Stimulated activated CD4-positive, alpha-beta T cell treated with anti-CD3 and anti-CD28 coated beads, Interleukin-2, amount 100 ng/mL, for 24 hours (primary cell): ENCODE results near the gene EDN3.
"Not testable (repeated sequence)": the region's sequence is repeated elsewhere in the genome, so short reads cannot be mapped to it uniquely, and the experiment has no call there.

Source experiments
- DNase-seq, 2 donors: peaks; one replicate each; pipeline ENCODE4 v3.0.0-alpha.2; 2020

Gene EDN3

GRCh38 chr20:59336540-59336939 is 36.1 kb downstream of the EDN3 start:
- DNase-seq, result no peak

DNA sequence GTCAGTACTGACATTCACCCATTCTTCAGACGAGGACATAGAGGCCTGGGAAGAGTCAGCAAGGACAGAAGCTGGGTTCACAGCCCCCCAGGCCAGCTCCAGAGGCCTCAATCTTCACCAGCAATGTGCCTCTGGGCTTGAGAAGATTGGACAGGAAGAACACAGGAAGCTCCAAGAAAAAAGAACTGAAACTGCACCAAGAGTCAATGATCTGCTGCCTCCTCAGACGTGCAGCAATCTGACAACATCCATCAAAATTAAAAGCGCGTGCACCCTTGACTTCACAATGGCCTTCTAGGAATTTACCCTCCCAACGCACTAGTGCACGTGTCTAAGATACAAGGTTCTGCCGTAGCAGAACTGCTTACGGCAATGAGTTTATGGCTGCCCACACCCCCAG is 38.0 kb downstream of the EDN3 start:
- DNase-seq, result not testable (repeated sequence)

DNA sequence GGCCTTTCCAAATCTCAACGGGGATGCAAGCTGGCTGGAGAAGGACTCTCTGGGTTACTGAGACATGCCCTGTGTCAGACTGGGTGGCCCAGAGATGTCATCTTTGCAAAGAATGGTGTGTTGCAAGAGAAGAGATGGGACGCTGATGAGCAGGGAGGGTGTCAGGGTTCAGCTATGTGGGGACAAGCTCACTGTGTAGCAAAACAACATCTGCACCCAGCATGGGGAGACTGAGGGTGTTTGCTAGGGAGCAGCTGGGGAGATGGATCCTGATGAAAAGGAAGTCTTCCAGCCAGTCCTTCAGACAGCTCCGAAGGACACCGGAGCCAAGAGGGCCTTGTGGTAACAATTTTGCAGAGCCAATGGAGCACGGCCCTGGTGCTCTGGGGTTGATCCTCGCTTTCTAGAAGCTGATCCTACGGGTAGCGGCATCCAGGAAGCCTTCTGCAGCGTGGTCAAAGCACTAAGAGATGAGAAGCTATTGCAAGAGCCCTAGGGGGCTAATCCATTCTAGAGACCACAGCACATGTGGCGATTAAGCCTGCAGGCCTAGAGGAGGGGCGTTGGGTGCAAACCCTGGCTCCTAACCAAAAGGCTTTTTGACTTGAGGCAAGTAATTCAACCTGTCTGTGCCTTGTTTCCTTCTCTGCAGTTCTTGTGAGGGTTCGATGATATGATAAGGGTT is 39.9 kb downstream of the EDN3 start:
- no peak for DNase-seq

GRCh38 chr20:59341285-59342022 is 41.0 kb downstream of the EDN3 start:
- DNase-seq, result not testable (repeated sequence)

- no peak for DNase-seq
Observed at GRCh38 chr20:59342023-59342957, 41.9 kb downstream of the EDN3 start.

DNA sequence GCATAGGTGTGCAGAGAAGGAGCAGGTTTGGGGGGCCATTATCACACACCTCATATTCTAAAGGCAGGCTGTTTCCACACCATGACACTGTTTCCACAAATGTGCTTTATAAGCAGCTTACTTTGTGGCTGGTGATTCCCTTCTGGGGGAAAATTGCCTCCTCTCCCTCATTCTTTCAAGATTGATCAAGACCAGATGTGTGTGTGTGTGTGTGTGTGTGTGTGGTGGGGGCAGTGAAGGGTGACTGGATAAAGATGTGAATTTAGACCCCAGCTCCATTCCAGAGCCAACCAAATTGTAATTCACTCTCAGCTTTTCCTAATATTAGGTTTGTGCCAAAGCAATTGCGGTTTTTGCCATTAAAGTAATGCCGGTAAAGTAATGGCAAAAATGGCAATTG is 45.6 kb downstream of the EDN3 start:
- DNase-seq, result no peak

DNA sequence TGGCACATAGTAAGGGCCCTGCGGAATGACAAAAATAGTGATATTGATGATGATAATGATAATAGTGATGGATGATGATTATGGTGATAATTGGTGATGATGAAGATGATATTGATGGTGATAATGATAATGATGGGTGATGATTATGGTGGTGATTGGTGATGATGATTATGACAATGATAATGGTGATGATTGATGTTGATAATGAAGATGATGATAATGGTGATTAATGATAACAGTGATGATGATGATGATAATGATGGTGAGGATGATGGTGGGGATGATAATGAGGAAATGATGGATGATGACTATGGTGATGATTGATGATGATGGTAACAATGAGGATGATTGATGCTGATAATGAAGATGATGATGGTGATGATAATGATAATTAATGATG is 48.9 kb downstream of the EDN3 start:
- DNase-seq, result no peak

DNA sequence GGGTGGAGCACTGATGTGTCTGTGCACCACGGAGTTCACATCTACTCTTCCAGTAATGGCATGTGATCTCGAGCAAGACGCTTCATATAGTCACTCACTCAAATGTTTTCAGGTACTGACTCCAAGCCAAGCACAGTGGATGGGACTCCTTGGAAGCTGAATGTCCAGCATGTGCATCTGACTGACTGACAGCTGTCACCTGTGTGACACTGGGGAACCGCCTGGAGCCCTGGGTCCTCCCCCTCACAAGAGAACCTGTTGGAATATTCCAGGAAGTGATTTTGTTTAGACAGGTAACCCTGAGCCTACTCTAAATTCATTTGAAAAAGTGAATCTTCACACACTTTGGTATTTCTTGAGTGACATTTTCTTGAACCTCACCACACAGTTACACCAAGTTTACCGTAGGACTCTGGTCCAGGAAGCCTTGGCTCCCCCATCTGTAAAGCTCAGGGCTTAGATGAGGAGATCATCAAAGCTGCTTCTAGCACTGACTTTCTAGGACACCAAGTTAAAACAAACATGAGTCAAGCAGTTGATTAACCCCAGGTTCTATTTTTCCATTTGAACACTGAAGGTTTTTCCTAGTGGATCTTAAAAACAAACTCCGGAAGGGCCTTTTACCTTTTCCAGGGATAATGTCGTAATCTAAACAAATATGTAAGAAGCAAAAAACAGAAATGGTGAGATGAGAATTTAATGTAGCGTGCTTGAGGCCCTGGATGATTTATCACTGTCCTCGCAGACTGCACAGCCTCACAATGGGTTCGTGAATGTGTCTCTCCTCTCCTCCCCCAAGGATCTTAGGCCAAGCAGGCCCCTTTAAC is 50.1 kb downstream of the EDN3 start:
- no peak for DNase-seq

DNA sequence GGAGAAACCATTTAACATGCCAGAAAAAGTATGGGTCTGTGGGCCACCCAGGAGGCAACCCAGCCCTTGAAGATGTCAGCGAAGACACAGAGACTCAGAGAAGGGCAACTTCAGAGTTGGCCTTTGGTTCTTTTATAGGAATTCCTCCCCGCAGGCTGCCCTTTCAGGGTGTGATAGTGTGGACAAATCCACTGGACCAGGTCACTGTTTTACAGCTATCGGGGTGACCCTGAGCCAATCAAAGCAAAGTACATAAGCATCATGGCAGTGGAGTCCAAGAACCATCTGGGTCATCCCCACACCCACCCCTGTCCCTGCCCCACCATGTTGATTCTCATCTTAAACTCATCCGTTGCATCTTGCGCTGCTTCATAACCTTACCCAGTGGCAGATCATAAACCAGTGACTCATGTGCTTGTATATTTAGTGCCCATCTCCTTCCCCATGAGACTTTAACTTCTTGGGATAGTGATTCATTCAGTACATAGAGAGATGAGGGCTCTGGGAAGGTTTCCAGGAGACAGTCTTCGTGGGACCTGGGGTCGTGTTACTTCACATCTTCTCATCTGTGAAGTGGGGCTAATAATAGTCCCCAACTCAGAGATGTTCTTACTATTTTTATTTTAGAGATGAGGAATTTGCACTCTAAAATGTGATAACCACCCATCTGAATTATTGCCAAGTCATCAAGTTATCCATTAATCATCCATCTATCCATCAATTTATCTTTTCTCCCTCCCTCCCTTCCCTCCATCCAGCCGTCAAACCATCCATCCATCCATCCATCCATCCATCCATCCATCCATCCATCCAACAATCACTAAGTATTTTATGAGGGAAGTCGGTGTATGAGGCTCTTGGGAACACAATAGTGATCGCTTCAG is 51.0 kb downstream of the EDN3 start:
- DNase-seq, result no peak

GRCh38 chr20:59352541-59352940 is 52.1 kb downstream of the EDN3 start:
- no peak for DNase-seq

DNA sequence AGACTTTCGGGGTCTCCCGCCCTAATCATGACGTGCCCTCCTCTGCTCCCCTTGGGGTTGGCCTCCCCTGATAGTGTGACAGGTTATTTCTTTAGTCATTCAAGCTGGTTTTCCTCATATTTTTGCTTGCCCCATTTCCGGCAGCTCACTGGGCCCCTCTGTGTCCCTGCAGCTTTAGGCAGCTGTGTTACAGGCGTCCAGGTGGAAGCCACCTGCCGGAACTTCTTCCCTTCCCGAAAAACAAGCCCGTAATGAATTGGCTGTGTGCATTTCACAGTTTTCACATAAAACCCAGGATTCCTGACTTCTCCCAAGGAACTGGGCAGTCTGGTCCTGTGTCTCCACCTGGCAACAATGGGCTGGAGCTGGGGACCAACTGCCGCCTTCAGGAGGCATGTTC is 52.6 kb downstream of the EDN3 start:
- DNase-seq, result no peak

DNA sequence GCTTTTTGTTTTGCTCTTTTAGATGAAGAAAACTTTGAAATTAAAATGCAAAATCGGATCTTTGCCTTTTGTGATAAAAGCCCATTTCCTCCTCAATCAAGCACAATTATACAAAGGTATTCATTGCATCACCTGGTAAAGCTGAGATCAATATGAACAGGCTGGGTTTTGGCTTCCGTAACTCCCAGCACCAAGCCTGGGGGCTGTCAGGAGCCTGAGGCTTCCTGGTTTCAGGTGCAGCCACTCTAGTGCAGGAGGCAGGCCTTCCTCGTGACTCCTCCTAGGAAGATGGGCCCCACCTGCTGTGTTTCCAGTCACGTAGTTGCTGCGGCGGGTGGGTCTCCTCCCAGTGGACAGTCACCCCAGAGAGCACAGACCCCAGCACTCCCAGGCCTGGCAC is 54.0 kb downstream of the EDN3 start:
- no peak for DNase-seq

GRCh38 chr20:59355242-59355641 is 54.8 kb downstream of the EDN3 start:
- no peak for DNase-seq

- DNase-seq, result no peak
Observed at GRCh38 chr20:59356662-59357165, 56.3 kb downstream of the EDN3 start.

DNA sequence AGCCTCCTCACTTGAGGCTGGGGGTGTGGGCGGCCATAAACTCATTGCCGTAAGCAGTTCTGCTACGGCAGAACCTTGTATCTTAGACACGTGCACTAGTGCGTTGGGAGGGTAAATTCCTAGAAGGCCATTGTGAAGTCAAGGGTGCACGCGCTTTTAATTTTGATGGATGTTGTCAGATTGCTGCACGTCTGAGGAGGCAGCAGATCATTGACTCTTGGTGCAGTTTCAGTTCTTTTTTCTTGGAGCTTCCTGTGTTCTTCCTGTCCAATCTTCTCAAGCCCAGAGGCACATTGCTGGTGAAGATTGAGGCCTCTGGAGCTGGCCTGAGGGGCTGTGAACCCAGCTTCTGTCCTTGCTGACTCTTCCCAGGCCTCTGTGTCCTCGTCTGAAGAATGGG is 58.4 kb downstream of the EDN3 start:
- DNase-seq, result not testable (repeated sequence)

GRCh38 chr20:59359906-59360725 is 59.7 kb downstream of the EDN3 start:
- no peak for DNase-seq

GRCh38 chr20:59360934-59361333 is 60.5 kb downstream of the EDN3 start:
- no peak for DNase-seq

- no peak for DNase-seq
Observed at GRCh38 chr20:59361411-59361810, 61.0 kb downstream of the EDN3 start.

GRCh38 chr20:59363101-59363500 is 62.7 kb downstream of the EDN3 start:
- DNase-seq, result no peak

GRCh38 chr20:59364611-59365010 is 64.2 kb downstream of the EDN3 start:
- DNase-seq, result no peak
